IMR-90 (cell line): ENCODE results near the gene RFX2.

Experiments used
- CHD1 ChIP-seq: IDR thresholded peaks from 2 replicates; pipeline ENCODE4 v1.6.1; 2012; ENCODE audit warnings: low read depth, low read length, improper control_type of control experiment
- CTCF ChIP-seq: conservative IDR thresholded peaks from 2 replicates; pipeline ENCODE4 v1.5.1; 2012; ENCODE audit warnings: mild to moderate bottlenecking, low read depth, low read length, improper control_type of control experiment
- FOS ChIP-seq: fragments of 150-350 bp; IDR thresholded peaks from 2 replicates; pipeline ENCODE4 v1.6.1; 2016; ENCODE audit warnings: low read depth, low read length
- MAZ ChIP-seq: IDR thresholded peaks from 2 replicates; pipeline ENCODE4 v1.6.1; 2012; ENCODE audit warnings: low read depth, mild to moderate bottlenecking, low read length, improper control_type of control experiment, moderate library complexity, borderline replicate concordance
- POLR2A ChIP-seq: IDR thresholded peaks from 2 replicates; pipeline ENCODE4 v1.6.1; 2012; ENCODE audit warnings: mild to moderate bottlenecking, low read depth, low read length
- RAD21 ChIP-seq: IDR thresholded peaks from 2 replicates; pipeline ENCODE4 v1.6.1; 2012; ENCODE audit warnings: low read length, improper control_type of control experiment
- RCOR1 ChIP-seq: IDR thresholded peaks from 2 replicates; pipeline ENCODE4 v1.6.1; 2012; ENCODE audit warnings: mild to moderate bottlenecking, low read length, improper control_type of control experiment; ENCODE audit not compliant: insufficient replicate concordance
- RFX5 ChIP-seq: IDR thresholded peaks from 2 replicates; pipeline ENCODE4 v1.8.0; 2012; ENCODE audit warnings: low read depth, mild to moderate bottlenecking, low read length, moderate library complexity
- SMC3 ChIP-seq: fragments of 150-350 bp; IDR thresholded peaks from 2 replicates; pipeline ENCODE4 v1.6.1; 2016; ENCODE audit warnings: low read depth, mild to moderate bottlenecking, antibody characterized with exemption, low read length, moderate library complexity

DNA sequence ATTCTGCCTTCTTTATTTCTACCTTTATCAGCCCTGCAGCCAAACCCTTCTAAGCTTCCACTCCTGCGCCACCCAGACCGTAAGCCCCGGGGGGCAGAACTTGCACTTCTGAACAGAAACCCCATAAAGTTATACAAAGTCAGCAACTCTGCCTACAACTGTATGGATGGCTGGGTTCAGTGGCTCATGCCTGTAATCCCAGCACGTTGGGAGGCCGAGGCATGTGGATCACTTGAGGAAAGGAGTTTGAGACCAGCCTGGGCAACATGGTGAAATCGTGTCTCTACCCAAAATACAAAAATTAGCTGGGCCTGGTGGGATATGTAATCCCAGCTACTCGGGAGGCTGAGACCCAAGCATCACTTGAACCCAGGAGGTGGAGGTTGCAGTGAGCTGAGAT, 142.7 kb downstream of the RFX2 start:
- TF ChIP-seq MAZ = no peak
- TF ChIP-seq CTCF = no peak
- TF ChIP-seq POLR2A = no peak
- TF ChIP-seq RAD21 = no peak
- TF ChIP-seq RFX5 = no peak
- no peak for TF ChIP-seq SMC3
- TF ChIP-seq RCOR1 = no peak
- TF ChIP-seq FOS = no peak
- no peak for TF ChIP-seq CHD1
